Forelimb muscle (tissue), 1 donor: Measurements from ENCODE around the gene ETV6. TPM values are rescaled to one million over a fixed set of nuclear protein-coding genes. Genes with fewer than 3 reads are reported as not detected.
"Not testable (repeated sequence)": the region's sequence is repeated elsewhere in the genome, so short reads cannot be mapped to it uniquely, and the experiment has no call there.

Experiments
- DNase-seq: peaks from one replicate; pipeline ENCODE4 v3.0.0-alpha.2; 2013; ENCODE audit warnings: low read depth
- polyA plus RNA-seq: library from polyadenylated mRNA; unstranded; fragments of 120-200 nt; gene quantifications from one replicate; pipeline ENCODE4 v1.2.1, GENCODE V29; 2013; ENCODE audit not compliant: insufficient read length

Gene ETV6
- polyA plus RNA-seq, 1 donor = 10.9 TPM

GRCh38 chr12:11668611-11669010 lies 19.1 kb downstream of the ETV6 start:
- DNase-seq = no peak

- no peak for DNase-seq
Measured at GRCh38 chr12:11669348-11669747, 19.9 kb downstream of the ETV6 start.

- DNase-seq = no peak
Measured at GRCh38 chr12:11672256-11673191, 23.1 kb downstream of the ETV6 start.

GRCh38 chr12:11673666-11674461 lies 24.4 kb downstream of the ETV6 start:
- no peak for DNase-seq

GRCh38 chr12:11674894-11675390 lies 25.5 kb downstream of the ETV6 start:
- no peak for DNase-seq

GRCh38 chr12:11676052-11676451 lies 26.6 kb downstream of the ETV6 start:
- DNase-seq = no peak

GRCh38 chr12:11677093-11677492 lies 27.6 kb downstream of the ETV6 start:
- DNase-seq = no peak

GRCh38 chr12:11677752-11678151 lies 28.3 kb downstream of the ETV6 start:
- no peak for DNase-seq

GRCh38 chr12:11678781-11679180 lies 29.3 kb downstream of the ETV6 start:
- DNase-seq = no peak

GRCh38 chr12:11681207-11681606 lies 31.7 kb downstream of the ETV6 start:
- no peak for DNase-seq

GRCh38 chr12:11681695-11682094 lies 32.2 kb downstream of the ETV6 start:
- not testable (repeated sequence) for DNase-seq

- no peak for DNase-seq
Measured at GRCh38 chr12:11684393-11684792, 34.9 kb downstream of the ETV6 start.

GRCh38 chr12:11684811-11685210 lies 35.3 kb downstream of the ETV6 start:
- DNase-seq = no peak

- DNase-seq = no peak
Measured at GRCh38 chr12:11685316-11685715, 35.8 kb downstream of the ETV6 start.

GRCh38 chr12:11685716-11686115 lies 36.2 kb downstream of the ETV6 start:
- no peak for DNase-seq

- DNase-seq = no peak
Measured at GRCh38 chr12:11686120-11686519, 36.6 kb downstream of the ETV6 start.

GRCh38 chr12:11687528-11687927 lies 38.1 kb downstream of the ETV6 start:
- DNase-seq = no peak

- no peak for DNase-seq
Measured at GRCh38 chr12:11688379-11688778, 38.9 kb downstream of the ETV6 start.

GRCh38 chr12:11688831-11689230 lies 39.4 kb downstream of the ETV6 start:
- DNase-seq = no peak

GRCh38 chr12:11689591-11690186 lies 40.2 kb downstream of the ETV6 start:
- DNase-seq = no peak

GRCh38 chr12:11693067-11693466 lies 43.6 kb downstream of the ETV6 start:
- no peak for DNase-seq

GRCh38 chr12:11693601-11694000 lies 44.1 kb downstream of the ETV6 start:
- no peak for DNase-seq
